GM08714 (cell line): Measurements from ENCODE around the gene MIA2.
"Not testable (repeated sequence)": the region's sequence is repeated elsewhere in the genome, so short reads cannot be mapped to it uniquely, and the experiment has no call there.

Source experiments
- H3K4me3 ChIP-seq: fragments of 200-500 bp; sonication (Bioruptor generic); 2 replicates; pipeline ENCODE4 v1.5.1; 2014; ENCODE audit warnings: mild to moderate bottlenecking, low read length, inconsistent platforms
- ZNF274 ChIP-seq: IDR thresholded peaks from 2 replicates; pipeline ENCODE4 v1.6.1; 2012; ENCODE audit warnings: mild to moderate bottlenecking, low read depth, low read length

Gene MIA2

GRCh38 chr14:39276005-39276404, 42.3 kb downstream of the MIA2 start:
- no peak overlapping the region for H3K4me3 ChIP-seq
- TF ChIP-seq ZNF274, result no peak

DNA sequence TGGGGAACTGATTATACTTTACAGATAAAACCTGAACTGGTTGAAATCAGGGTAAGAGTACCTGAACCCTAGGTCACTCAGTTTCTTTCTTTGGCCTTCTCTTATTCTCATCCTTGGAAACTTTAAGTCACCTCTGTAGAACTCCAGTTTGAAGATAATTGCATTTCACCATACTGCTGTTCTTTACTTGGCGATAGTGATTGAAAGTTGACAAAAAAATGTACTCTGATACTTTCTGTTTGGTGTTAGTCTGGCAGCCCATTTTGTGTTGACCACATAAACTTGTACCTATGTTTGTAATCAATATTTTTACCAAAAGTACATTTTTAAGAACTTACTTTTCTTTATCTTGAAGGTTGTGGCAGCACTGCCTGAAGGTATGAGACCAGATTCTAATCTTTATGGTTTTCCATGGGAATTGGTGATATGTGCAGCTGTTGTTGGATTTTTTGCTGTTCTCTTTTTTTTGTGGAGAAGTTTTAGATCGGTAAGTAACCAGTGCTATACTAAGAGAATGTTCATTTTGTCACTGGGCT, 42.9 kb downstream of the MIA2 start:
- no peak overlapping the region for H3K4me3 ChIP-seq
- no peak for TF ChIP-seq ZNF274

DNA sequence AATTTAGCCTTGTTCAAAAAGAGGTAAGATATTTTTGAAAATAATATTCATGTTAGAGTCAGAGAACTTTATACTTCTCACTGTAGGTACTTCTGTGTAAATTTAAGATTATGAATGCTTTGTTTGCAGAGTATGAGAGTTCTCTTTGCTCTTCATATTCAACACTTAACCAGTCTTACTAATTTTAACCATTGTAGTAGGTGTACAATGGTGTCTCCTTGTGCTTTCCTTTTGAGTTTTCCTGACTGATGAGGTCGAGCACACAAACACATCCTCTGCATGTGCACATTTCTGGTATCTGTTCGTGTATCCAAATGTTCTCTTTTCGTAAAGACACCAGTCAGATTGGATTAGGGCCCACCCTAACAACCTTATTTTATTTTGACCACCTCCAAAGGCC, 45.8 kb downstream of the MIA2 start:
- no peak for TF ChIP-seq ZNF274
- H3K4me3 ChIP-seq, result no peak overlapping the region

- H3K4me3 ChIP-seq, result not testable (repeated sequence)
These were observed 47.0 kb downstream of the MIA2 start for GRCh38 chr14:39280678-39281077.

- no peak overlapping the region for H3K4me3 ChIP-seq
- no peak for TF ChIP-seq ZNF274
These were observed 55.8 kb downstream of the MIA2 start for GRCh38 chr14:39289523-39289922.

DNA sequence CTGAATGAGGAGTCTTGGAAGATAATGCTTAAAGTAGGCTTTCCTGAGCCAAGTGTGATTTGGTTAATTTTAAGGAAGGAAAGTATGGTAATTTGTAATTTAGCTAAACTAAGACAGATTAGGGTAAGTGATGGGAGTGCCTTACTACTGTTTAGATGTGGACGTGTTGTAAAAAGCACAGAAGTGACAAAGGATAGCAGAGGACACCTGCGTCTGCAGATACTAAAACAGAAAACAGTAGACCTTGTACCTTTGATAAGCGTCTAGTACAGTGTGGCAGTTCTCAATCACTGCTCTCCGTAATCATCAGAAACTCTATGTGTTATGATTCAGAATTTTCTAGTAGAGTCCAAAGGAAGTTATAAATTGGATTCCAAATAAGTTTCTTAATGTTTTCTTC, 58.0 kb downstream of the MIA2 start:
- no peak for TF ChIP-seq ZNF274

GRCh38 chr14:39293629-39294028, 59.9 kb downstream of the MIA2 start:
- no peak overlapping the region for H3K4me3 ChIP-seq
- TF ChIP-seq ZNF274, result no peak

More for the DNA sequence above, 58.0 kb downstream of the MIA2 start:
- no peak overlapping the region for H3K4me3 ChIP-seq

DNA sequence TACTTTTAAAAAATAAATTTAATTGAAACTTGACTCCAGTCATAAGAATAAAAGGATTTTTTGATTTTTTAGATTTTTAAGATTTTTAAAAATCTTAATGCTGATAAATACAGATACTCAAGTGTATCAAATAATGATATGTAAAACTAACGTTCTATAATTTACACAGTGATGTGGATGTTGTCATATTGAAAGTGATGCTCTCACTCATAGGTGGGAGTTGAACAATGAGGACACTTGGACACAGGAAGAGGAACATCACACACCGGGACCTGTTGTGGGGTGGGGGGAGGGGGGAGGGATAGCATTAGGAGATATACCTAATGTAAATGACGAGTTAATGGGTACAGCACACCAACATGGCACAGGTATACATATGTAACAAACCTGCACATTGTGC, 66.7 kb downstream of the MIA2 start:
- not testable (repeated sequence) for H3K4me3 ChIP-seq

DNA sequence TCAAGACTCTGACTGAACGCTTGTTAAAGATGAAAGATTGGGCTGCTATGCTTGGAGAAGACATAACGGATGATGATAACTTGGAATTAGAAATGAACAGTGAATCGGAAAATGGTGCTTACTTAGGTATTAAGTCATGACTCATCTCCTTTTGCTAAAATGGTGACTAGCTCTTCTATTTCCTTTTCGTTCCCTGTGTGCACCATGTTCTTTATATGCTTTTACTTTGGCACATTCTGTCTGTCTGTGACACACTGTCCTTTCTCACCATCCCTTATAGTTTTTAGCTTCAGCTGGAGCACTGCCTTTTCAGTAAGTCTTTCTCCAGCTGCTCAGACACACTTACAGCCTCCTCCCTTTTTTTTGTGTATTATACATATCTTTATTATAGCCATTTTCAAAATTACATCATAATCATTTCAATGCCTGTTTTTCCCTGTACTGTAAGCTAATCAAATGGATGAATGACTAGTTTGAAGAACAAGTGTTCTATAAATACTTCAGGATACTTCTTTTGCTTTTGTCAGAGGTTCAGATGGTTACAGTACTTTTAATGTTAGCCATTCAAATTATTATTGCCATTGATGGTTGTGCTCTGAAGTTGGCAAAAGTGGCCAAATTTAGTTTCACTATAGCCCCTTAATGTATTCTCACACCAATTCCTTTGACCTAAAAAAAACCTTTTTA, 68.6 kb downstream of the MIA2 start:
- H3K4me3 ChIP-seq, result no peak overlapping the region
- TF ChIP-seq ZNF274, result no peak

GRCh38 chr14:39303115-39303514, 69.4 kb downstream of the MIA2 start:
- no peak for TF ChIP-seq ZNF274
- no peak overlapping the region for H3K4me3 ChIP-seq

- TF ChIP-seq ZNF274, result no peak
These were observed 74.1 kb downstream of the MIA2 start for GRCh38 chr14:39307815-39308214.

GRCh38 chr14:39310051-39310450, 76.3 kb downstream of the MIA2 start:
- no peak for TF ChIP-seq ZNF274
- H3K4me3 ChIP-seq, result no peak overlapping the region

More at GRCh38 chr14:39307815-39308214, 74.1 kb downstream of the MIA2 start:
- H3K4me3 ChIP-seq, result no peak overlapping the region

DNA sequence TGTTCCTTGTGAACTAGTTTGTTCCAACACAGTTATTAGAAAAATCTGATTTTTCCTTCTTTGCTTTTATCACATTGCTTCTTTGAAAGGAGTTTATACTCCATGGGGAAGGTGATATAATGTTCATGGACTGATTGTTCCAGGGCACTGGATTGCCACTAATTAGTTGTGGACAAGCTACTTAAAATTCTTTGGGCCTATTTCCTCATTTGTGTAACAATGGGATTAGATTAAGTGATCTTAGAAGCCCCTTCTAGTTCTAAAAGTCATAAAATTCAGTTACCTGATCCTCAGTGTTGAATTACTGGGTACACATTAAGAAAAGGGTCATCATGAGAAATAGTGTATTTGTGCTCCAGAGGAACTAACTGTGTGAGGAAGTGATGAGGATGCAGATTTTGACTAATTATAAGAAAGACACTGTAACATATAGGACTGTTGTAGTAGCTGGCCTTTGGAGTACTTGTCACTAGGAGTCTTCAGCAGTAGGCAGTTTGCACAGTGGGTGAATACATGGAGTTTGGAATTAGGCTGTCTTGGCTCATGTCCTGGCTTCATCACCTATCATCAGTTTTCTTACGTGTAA, 82.2 kb downstream of the MIA2 start:
- no peak for TF ChIP-seq ZNF274
- no peak overlapping the region for H3K4me3 ChIP-seq

- TF ChIP-seq ZNF274, result no peak
- no peak overlapping the region for H3K4me3 ChIP-seq
These were observed 83.3 kb downstream of the MIA2 start for GRCh38 chr14:39316830-39317553.

- TF ChIP-seq ZNF274, result no peak
- H3K4me3 ChIP-seq, result no peak overlapping the region
These were observed 84.9 kb downstream of the MIA2 start for GRCh38 chr14:39318574-39318973.
